OCI-LY7 (cell line): Measurements from ENCODE around the gene SELENBP1.

Experiments used
- EZH2phosphoT487 ChIP-seq: fragments of 200-600 bp; sonication (generic); IDR thresholded peaks from 2 replicates; pipeline ENCODE4 v1.6.1; 2018; ENCODE audit warnings: low read depth, borderline replicate concordance, mild to moderate bottlenecking, mixed run types, antibody characterized with exemption, low read length, moderate library complexity, mixed read lengths
- TF ChIP-seq, protein P1 (sequence below): fragments of 200-600 bp; sonication (generic); conservative IDR thresholded peaks from 2 replicates; pipeline ENCODE4 v1.5.1; 2014; ENCODE audit warnings: mild to moderate bottlenecking, antibody characterized with exemption, low read length, moderate library complexity, mixed read lengths

DNA sequence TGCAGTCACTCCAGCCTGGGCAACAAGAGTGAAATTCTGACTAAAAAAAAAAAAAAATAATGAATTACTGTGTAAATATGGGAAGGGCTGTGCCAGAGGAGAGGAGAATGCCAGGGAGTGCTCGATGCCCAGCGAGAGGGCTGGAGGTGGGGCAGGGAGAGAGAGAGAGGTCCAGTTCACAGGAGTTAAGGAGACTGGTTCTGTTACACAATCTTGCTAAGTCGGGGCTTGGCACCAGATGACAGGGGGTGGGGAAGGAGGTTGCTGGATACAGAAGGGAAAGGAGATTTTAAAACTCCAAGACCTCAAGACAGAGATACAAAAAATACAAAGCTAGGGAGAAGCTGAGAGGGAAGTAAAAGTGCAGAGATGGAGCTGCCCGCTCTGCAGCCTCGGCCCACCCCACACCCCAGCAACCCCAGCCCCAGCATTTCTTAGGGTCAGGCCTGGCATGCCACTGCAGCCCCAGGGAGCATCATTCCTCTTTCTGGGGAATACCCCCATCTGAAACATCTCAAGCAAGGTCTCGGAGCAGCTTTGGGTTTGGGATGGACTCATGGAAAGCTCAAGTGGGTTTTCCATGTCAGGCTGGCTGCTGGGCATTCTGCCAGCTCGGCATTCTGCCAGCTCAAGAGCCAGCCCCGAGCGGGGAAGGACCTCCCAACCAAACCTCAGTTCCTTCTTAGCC is 991 bp downstream of the SELENBP1 start:
- TF ChIP-seq, protein P1, sequence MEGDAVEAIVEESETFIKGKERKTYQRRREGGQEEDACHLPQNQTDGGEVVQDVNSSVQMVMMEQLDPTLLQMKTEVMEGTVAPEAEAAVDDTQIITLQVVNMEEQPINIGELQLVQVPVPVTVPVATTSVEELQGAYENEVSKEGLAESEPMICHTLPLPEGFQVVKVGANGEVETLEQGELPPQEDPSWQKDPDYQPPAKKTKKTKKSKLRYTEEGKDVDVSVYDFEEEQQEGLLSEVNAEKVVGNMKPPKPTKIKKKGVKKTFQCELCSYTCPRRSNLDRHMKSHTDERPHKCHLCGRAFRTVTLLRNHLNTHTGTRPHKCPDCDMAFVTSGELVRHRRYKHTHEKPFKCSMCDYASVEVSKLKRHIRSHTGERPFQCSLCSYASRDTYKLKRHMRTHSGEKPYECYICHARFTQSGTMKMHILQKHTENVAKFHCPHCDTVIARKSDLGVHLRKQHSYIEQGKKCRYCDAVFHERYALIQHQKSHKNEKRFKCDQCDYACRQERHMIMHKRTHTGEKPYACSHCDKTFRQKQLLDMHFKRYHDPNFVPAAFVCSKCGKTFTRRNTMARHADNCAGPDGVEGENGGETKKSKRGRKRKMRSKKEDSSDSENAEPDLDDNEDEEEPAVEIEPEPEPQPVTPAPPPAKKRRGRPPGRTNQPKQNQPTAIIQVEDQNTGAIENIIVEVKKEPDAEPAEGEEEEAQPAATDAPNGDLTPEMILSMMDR = no peak
- TF ChIP-seq EZH2phosphoT487 = no peak
